ENCODE measurements around the gene TJP2. TPM values are rescaled to one million over a fixed set of nuclear protein-coding genes. Genes with fewer than 3 reads are reported as not detected.

The TJP2 gene
- total RNA-seq, 1 experiment from 2014 or later: 155 TPM

DNA sequence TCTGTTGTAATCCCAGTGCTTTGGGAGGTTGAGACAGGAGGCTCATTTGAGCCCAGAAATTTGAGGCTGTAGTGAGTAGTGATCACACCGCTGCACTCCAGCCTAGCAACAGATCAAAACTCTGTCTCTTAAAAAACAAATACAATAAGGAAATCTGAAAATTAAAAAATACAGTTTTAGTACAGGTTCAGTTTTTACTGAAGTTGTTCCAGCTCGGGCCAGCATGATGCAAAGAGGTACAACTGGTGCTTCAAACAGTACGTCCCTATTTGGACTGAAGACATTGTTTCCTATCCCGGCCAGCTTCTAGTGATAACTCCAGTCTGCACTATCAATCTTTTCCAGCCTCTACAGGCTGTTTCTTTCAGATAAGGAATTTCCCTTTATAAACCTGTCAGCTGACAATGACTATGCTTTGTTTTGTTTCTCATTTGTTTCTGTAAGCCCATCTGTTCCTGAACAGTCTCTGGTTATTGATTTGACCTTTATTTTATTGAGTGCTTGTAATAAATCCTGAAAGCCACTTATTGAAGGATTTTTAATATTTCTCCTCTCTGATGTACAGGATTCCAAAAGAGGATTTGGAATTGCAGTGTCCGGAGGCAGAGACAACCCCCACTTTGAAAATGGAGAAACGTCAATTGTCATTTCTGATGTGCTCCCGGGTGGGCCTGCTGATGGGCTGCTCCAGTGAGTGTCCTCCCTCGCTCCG lies 41.9 kb downstream of the TJP2 start:
- TF ChIP-seq PRRX2 (CRISPR knock-in tag; IDR thresholded peaks at IDR 0.05) (no peak), TEAD4 (CRISPR knock-in tag; IDR thresholded peaks at IDR 0.05) (no peak), IRF2 (CRISPR knock-in tag; IDR thresholded peaks at IDR 0.05; ENCODE audit: borderline replicate concordance, low read depth) (no peak), TCF7 (CRISPR knock-in tag; IDR thresholded peaks at IDR 0.05; ENCODE audit: low read depth) (no peak), SP1 (CRISPR knock-in tag; conservative IDR thresholded peaks at IDR 0.05) (no peak), TP53 (CRISPR knock-in tag; IDR thresholded peaks at IDR 0.05) (no peak), EMX1 (CRISPR knock-in tag; IDR thresholded peaks at IDR 0.05) (no peak), NFE2L1 (CRISPR knock-in tag; IDR thresholded peaks at IDR 0.05) (no peak)
- TF ChIP-seq, protein P1, sequence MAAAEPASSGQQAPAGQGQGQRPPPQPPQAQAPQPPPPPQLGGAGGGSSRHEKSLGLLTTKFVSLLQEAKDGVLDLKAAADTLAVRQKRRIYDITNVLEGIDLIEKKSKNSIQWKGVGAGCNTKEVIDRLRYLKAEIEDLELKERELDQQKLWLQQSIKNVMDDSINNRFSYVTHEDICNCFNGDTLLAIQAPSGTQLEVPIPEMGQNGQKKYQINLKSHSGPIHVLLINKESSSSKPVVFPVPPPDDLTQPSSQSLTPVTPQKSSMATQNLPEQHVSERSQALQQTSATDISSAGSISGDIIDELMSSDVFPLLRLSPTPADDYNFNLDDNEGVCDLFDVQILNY (CRISPR knock-in tag; IDR thresholded peaks at IDR 0.05): no peak
- TF ChIP-seq, protein P2, sequence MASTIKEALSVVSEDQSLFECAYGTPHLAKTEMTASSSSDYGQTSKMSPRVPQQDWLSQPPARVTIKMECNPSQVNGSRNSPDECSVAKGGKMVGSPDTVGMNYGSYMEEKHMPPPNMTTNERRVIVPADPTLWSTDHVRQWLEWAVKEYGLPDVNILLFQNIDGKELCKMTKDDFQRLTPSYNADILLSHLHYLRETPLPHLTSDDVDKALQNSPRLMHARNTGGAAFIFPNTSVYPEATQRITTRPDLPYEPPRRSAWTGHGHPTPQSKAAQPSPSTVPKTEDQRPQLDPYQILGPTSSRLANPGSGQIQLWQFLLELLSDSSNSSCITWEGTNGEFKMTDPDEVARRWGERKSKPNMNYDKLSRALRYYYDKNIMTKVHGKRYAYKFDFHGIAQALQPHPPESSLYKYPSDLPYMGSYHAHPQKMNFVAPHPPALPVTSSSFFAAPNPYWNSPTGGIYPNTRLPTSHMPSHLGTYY (CRISPR knock-in tag; IDR thresholded peaks at IDR 0.05): no peak
- TF ChIP-seq, protein P3, sequence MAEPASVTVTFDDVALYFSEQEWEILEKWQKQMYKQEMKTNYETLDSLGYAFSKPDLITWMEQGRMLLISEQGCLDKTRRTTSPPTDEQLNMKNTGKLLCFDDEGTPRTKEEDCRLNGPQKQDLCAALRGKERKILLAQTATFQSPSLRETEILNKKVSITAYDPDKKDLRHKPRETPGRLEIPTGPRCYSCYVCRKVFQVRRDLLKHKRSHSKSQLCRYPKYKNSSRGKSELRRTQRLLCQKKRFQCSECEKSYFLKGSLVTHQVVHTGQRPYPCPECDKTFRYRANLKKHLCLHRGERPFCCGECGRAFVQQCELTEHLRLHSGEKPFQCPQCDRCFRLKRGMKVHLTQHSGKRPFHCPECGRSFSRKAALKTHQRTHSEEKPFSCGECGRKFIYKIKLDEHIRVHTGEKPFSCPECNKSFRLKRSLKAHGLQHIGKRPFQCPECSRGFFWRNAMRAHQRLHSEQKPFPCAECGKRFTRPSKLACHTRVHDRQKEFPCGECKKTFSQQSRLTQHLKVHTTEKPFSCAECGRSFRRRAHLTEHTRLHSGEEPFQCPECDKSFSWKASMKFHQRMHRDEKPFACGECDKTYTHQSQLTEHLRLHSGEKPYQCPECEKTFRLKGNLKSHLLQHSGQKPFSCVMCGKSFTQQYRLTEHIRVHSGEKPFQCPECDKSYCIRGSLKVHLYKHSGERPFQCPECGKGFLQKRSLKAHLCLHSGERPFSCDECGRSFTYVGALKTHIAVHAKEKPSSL (CRISPR knock-in tag; conservative IDR thresholded peaks at IDR 0.05): no peak
- TF ChIP-seq, protein P4, sequence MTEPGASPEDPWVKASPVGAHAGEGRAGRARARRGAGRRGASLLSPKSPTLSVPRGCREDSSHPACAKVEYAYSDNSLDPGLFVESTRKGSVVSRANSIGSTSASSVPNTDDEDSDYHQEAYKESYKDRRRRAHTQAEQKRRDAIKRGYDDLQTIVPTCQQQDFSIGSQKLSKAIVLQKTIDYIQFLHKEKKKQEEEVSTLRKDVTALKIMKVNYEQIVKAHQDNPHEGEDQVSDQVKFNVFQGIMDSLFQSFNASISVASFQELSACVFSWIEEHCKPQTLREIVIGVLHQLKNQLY (CRISPR knock-in tag; IDR thresholded peaks at IDR 0.05): no peak
- TF ChIP-seq, protein P5, sequence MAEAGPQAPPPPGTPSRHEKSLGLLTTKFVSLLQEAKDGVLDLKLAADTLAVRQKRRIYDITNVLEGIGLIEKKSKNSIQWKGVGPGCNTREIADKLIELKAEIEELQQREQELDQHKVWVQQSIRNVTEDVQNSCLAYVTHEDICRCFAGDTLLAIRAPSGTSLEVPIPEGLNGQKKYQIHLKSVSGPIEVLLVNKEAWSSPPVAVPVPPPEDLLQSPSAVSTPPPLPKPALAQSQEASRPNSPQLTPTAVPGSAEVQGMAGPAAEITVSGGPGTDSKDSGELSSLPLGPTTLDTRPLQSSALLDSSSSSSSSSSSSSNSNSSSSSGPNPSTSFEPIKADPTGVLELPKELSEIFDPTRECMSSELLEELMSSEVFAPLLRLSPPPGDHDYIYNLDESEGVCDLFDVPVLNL (CRISPR knock-in tag; IDR thresholded peaks at IDR 0.05; ENCODE audit: borderline replicate concordance, low read depth): no peak

DNA sequence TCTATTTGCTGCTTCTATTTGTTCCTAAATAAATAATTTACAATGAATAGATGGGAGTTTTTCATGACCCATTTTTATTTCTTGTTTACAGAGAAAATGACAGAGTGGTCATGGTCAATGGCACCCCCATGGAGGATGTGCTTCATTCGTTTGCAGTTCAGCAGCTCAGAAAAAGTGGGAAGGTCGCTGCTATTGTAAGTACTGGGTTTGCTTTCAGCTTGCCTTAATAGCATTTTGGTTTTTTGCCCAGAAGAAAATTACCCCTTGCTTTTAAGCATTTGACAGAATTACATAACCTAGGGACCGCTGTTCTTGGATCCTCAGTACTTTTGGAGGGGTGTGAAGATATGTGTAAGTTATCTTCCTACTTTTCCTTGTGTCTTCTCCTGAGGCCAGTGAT lies 44.1 kb downstream of the TJP2 start:
- POLR2A ChIA-PET: no interaction called here
- no peaks in the 10 kb centered on the region for H3K9me3 Mint-ChIP-seq
- no peak for DNase-seq (ENCODE audit: low spot score)
- H3K4me1 Mint-ChIP-seq: peaks cover 5% of the 10 kb centered on the region; the same call in 1 of the 2 replicates
- ATAC-seq: no peak
- peaks cover 39% of the 10 kb centered on the region for H3K36me3 Mint-ChIP-seq
- CTCF ChIA-PET: interaction anchor here (1.8 kb wide), 1 partner anchor 183 kb away, joined by 4 read pairs; the partner anchor contains the start of gene FXN
- no peak overlapping the region for H3K4me3 Mint-ChIP-seq
- TF ChIP-seq, protein P6, sequence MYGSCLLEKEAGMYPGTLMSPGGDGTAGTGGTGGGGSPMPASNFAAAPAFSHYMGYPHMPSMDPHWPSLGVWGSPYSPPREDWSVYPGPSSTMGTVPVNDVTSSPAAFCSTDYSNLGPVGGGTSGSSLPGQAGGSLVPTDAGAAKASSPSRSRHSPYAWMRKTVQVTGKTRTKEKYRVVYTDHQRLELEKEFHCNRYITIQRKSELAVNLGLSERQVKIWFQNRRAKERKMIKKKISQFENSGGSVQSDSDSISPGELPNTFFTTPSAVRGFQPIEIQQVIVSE (CRISPR knock-in tag; IDR thresholded peaks at IDR 0.05; ENCODE audit: borderline replicate concordance): no peak
- no peak for TF ChIP-seq FOXJ3 (CRISPR knock-in tag; IDR thresholded peaks at IDR 0.05; ENCODE audit: borderline replicate concordance)
- TF ChIP-seq, protein P7, sequence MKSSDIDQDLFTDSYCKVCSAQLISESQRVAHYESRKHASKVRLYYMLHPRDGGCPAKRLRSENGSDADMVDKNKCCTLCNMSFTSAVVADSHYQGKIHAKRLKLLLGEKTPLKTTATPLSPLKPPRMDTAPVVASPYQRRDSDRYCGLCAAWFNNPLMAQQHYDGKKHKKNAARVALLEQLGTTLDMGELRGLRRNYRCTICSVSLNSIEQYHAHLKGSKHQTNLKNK (CRISPR knock-in tag; IDR thresholded peaks at IDR 0.05): no peak
- TF ChIP-seq ATF1 (CRISPR knock-in tag; IDR thresholded peaks at IDR 0.05): no peak
- TF ChIP-seq ZNF416 (CRISPR knock-in tag; IDR thresholded peaks at IDR 0.05): no peak
- no peak overlapping the region for H3K27ac Mint-ChIP-seq
- H3K27me3 Mint-ChIP-seq (ENCODE audit: low read depth): no peaks in the 10 kb centered on the region

More for the DNA sequence above, 41.9 kb downstream of the TJP2 start:
- Mint-ChIP-seq H3K9me3 (no peaks in the 10 kb centered on the region), H3K27me3 (ENCODE audit: low read depth) (no peaks in the 10 kb centered on the region), H3K4me3 (no peak overlapping the region), H3K36me3 (peaks cover 30% of the 10 kb centered on the region), H3K4me1 (peaks cover 22% of the 10 kb centered on the region), H3K27ac (no peak overlapping the region)
- POLR2A ChIA-PET: interaction anchor here (0.7 to 1.2 kb wide), 2 partner anchors 13 to 94 kb away, joined by 3 read pairs; no protein-coding TSS in a partner anchor
- DNase-seq (ENCODE audit: low spot score) (no peak), ATAC-seq (no peak)
- CTCF ChIA-PET: interaction anchor here (1.1 kb wide), 1 partner anchor 58 kb away, joined by 5 read pairs; no protein-coding TSS in a partner anchor
